ENCODE data around the gene PTEN.

PTEN gene

DNA sequence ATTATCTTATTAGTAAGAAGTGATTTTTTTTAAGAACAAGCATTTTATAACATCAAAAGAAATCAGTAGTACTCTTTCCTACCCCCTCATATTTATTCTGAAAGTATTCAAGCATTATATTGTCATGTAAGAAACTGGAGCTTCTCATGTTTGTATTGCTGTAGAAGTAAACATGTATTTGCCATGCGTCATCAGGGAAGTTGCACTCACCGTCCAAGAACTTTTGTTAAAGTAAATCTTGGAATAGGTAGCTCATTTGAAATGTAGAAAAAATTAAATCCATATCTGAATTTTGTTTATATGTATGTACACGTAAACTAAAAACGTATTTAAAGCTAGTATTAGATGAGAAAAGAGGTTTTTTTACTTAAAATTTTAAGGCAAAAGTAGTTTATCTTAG lies 96.8 kb downstream of the PTEN start:
- no peak overlapping the region for H3K4me3 ChIP-seq (ENCODE audit: low read depth in 1 of 2, low read length in 2 of 2)

DNA sequence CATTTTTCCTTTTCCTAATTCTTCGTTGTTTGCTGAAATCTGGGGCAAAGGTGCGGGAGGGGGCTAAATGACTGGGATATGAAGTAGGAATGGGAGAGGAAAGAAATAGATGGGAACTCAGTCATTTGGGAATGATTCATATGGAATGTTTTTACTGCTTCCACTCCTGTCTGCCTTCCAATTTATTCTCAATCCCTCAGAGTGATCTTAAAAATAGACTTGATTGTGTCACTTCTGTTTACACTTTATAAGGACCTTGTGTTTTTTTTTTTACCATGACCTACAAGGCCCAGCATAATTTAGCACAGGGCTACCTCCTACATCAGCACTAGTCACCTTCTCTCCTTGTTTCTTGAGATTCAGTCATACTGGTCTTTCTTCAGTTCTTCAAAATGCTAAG lies 97.9 kb downstream of the PTEN start:
- no peaks in the 10 kb centered on the region for H3K9me3 ChIP-seq (ENCODE audit: control insufficient read depth in 1 of 2, low read length in 2 of 2)
- peaks cover 0 to under 1% of the 10 kb centered on the region in 2 donors for H3K4me1 ChIP-seq (ENCODE audit: control insufficient read depth in 1 of 2, insufficient read depth in 2 of 2, low read length in 2 of 2)
- no peak overlapping the region for H3K9ac ChIP-seq (ENCODE audit: low read depth in 1 of 2, low read length in 2 of 2)
- no peak overlapping the region for H3K4me3 ChIP-seq (ENCODE audit: low read depth in 1 of 2, low read length in 2 of 2)
- no peak overlapping the region for H3K27ac ChIP-seq (ENCODE audit: low read depth, low read length)
- H3K36me3 ChIP-seq (ENCODE audit: control insufficient read depth in 1 of 2, insufficient read depth in 2 of 2, low read length in 2 of 2), result peaks cover 6 to 37% of the 10 kb centered on the region in 2 donors
- no peaks in the 10 kb centered on the region for H3K27me3 ChIP-seq (ENCODE audit: control insufficient read depth in 1 of 2, insufficient read depth in 2 of 2, low read length in 2 of 2)

More for the DNA sequence above, 96.8 kb downstream of the PTEN start:
- no peaks in the 10 kb centered on the region for H3K9me3 ChIP-seq (ENCODE audit: control insufficient read depth in 1 of 2, low read length in 2 of 2)
- peaks cover 9 to 37% of the 10 kb centered on the region in 2 donors for H3K36me3 ChIP-seq (ENCODE audit: control insufficient read depth in 1 of 2, insufficient read depth in 2 of 2, low read length in 2 of 2)
- no peaks in the 10 kb centered on the region for H3K27me3 ChIP-seq (ENCODE audit: control insufficient read depth in 1 of 2, insufficient read depth in 2 of 2, low read length in 2 of 2)
- H3K4me1 ChIP-seq (ENCODE audit: control insufficient read depth in 1 of 2, insufficient read depth in 2 of 2, low read length in 2 of 2), result peaks cover 0 to 5% of the 10 kb centered on the region in 2 donors
- no peak overlapping the region for H3K27ac ChIP-seq (ENCODE audit: low read depth, low read length)
- no peak overlapping the region for H3K9ac ChIP-seq (ENCODE audit: low read depth in 1 of 2, low read length in 2 of 2)

DNA sequence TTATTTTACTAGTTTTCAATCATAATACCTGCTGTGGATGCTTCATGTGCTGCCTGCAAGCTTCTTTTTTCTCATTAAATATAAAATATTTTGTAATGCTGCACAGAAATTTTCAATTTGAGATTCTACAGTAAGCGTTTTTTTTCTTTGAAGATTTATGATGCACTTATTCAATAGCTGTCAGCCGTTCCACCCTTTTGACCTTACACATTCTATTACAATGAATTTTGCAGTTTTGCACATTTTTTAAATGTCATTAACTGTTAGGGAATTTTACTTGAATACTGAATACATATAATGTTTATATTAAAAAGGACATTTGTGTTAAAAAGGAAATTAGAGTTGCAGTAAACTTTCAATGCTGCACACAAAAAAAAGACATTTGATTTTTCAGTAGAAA lies 103.0 kb downstream of the PTEN start:
- Histone ChIP-seq H3K27ac (ENCODE audit: low read depth, low read length) (no peak overlapping the region), H3K4me1 (ENCODE audit: control insufficient read depth in 1 of 2, insufficient read depth in 2 of 2, low read length in 2 of 2) (peaks cover 0 to 6% of the 10 kb centered on the region in 2 donors), H3K27me3 (ENCODE audit: control insufficient read depth in 1 of 2, insufficient read depth in 2 of 2, low read length in 2 of 2) (no peaks in the 10 kb centered on the region), H3K9ac (ENCODE audit: low read depth in 1 of 2, low read length in 2 of 2) (no peak overlapping the region), H3K36me3 (ENCODE audit: control insufficient read depth in 1 of 2, insufficient read depth in 2 of 2, low read length in 2 of 2) (peaks cover 6 to 20% of the 10 kb centered on the region in 2 donors), H3K9me3 (ENCODE audit: control insufficient read depth in 1 of 2, low read length in 2 of 2) (no peaks in the 10 kb centered on the region), H3K4me3 (ENCODE audit: low read depth in 1 of 2, low read length in 2 of 2) (no peak overlapping the region)

DNA sequence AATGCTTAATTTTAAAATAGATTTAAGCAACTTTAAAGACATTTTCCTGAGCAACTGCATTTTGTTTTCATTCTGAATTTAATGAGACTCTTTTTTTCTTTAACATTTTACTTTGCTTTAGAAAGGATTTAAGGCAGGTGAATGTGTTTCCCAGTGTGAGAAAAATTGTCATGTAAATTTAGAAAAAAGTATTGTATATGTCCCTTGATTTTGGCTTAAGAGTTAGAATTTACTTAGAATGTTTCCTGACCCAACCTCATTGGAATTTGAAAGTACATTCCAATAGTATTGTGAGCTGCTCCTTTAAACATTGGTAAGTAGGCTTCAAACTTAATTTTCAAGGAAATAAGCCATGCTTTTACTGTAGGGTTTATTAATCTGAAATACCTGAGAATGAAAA lies 110.2 kb downstream of the PTEN start:
- no peaks in the 10 kb centered on the region for H3K36me3 ChIP-seq (ENCODE audit: control insufficient read depth in 1 of 2, insufficient read depth in 2 of 2, low read length in 2 of 2)
- peaks cover 0 to 6% of the 10 kb centered on the region in 2 donors for H3K4me1 ChIP-seq (ENCODE audit: control insufficient read depth in 1 of 2, insufficient read depth in 2 of 2, low read length in 2 of 2)
- no peaks in the 10 kb centered on the region for H3K27me3 ChIP-seq (ENCODE audit: control insufficient read depth in 1 of 2, insufficient read depth in 2 of 2, low read length in 2 of 2)
- no peak overlapping the region for H3K9ac ChIP-seq (ENCODE audit: low read depth in 1 of 2, low read length in 2 of 2)
- no peak overlapping the region for H3K27ac ChIP-seq (ENCODE audit: low read depth, low read length)
- no peaks in the 10 kb centered on the region for H3K9me3 ChIP-seq (ENCODE audit: control insufficient read depth in 1 of 2, low read length in 2 of 2)
- no peak overlapping the region for H3K4me3 ChIP-seq (ENCODE audit: low read depth in 1 of 2, low read length in 2 of 2)

DNA sequence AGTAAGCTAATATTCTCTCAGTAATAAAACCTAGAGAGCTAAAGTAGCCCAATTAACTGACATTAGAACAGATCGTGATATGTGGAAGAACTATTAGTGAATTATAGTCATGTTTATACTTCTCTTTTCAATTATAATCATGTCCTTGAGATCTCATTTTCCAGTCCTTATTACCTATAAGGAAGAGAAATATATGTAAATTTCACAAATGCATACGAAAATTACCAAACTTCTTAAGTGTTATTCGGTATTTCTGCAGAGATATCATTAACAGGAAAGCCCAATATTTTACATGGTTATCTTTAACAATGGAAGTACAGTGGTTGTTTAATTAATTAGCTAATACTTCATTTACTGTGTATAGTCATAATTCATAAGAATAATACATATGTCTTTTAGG lies 110.7 kb downstream of the PTEN start:
- Histone ChIP-seq H3K4me3 (ENCODE audit: low read depth in 1 of 2, low read length in 2 of 2) (no peak overlapping the region), H3K27me3 (ENCODE audit: control insufficient read depth in 1 of 2, insufficient read depth in 2 of 2, low read length in 2 of 2) (no peaks in the 10 kb centered on the region), H3K9me3 (ENCODE audit: control insufficient read depth in 1 of 2, low read length in 2 of 2) (no peaks in the 10 kb centered on the region), H3K27ac (ENCODE audit: low read depth, low read length) (no peak overlapping the region), H3K9ac (ENCODE audit: low read depth in 1 of 2, low read length in 2 of 2) (no peak overlapping the region), H3K36me3 (ENCODE audit: control insufficient read depth in 1 of 2, insufficient read depth in 2 of 2, low read length in 2 of 2) (no peaks in the 10 kb centered on the region), H3K4me1 (ENCODE audit: control insufficient read depth in 1 of 2, insufficient read depth in 2 of 2, low read length in 2 of 2) (peaks cover 0 to 6% of the 10 kb centered on the region in 2 donors)

DNA sequence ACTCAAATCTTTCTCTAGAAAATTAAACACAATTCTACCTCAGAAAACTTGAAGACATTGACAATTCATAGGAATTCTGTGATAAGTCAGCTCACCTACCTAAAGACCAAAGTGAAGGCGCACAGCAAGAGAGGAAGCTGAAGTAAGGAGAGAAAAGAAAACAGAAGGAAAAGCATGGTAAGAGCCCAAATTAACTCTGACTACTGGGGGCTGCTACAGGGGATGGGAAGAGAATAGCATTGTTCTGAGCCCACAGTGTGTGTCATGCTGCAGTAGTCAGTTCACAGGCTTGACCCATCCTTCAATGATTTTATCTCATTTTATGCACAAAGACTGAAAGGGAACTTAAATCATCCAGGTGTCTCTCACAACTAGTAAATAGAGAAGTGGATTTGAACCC lies 111.3 kb downstream of the PTEN start:
- no peaks in the 10 kb centered on the region for H3K27me3 ChIP-seq (ENCODE audit: control insufficient read depth in 1 of 2, insufficient read depth in 2 of 2, low read length in 2 of 2)
- no peak overlapping the region for H3K4me3 ChIP-seq (ENCODE audit: low read depth in 1 of 2, low read length in 2 of 2)
- H3K9me3 ChIP-seq (ENCODE audit: control insufficient read depth in 1 of 2, low read length in 2 of 2), result no peaks in the 10 kb centered on the region
- H3K36me3 ChIP-seq (ENCODE audit: control insufficient read depth in 1 of 2, insufficient read depth in 2 of 2, low read length in 2 of 2), result no peaks in the 10 kb centered on the region
- H3K4me1 ChIP-seq (ENCODE audit: control insufficient read depth in 1 of 2, insufficient read depth in 2 of 2, low read length in 2 of 2), result peaks cover 0 to 6% of the 10 kb centered on the region in 2 donors
- H3K27ac ChIP-seq (ENCODE audit: low read depth, low read length), result no peak overlapping the region
- H3K9ac ChIP-seq (ENCODE audit: low read depth in 1 of 2, low read length in 2 of 2), result no peak overlapping the region

DNA sequence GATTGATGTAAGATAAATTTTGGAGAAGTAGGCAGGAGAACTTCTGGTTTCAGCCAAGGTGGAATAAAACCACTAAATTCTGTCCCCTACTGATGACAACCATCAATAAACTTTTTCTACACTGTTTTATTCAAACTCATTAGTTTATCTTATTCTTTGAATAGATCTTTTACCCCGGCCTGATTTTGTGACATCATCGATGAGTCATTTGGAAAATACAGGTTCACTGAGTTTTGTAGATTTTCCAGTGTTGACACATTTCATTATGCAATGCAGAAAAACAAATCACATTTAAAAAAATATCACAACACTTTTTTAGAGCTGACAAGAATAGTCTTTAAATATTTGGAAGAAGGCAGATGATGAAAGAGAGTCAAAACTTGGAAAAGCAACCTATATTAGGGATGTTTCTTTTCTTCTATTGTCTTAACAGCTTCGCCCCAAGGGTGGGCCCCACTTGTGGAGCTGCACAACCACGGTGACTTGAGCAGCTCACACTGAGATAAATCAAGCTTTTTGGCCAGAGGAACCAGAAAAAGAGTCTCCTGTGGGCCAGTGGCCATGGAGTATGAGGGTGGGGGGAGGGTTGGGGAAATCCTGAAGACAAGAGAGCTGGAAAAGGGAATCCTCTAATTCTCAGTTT lies 112.8 kb downstream of the PTEN start:
- Histone ChIP-seq H3K9ac (ENCODE audit: low read depth in 1 of 2, low read length in 2 of 2) (no peak overlapping the region), H3K36me3 (ENCODE audit: control insufficient read depth in 1 of 2, insufficient read depth in 2 of 2, low read length in 2 of 2) (no peaks in the 10 kb centered on the region), H3K4me1 (ENCODE audit: control insufficient read depth in 1 of 2, insufficient read depth in 2 of 2, low read length in 2 of 2) (no peaks in the 10 kb centered on the region), H3K27me3 (ENCODE audit: control insufficient read depth in 1 of 2, insufficient read depth in 2 of 2, low read length in 2 of 2) (no peaks in the 10 kb centered on the region), H3K4me3 (ENCODE audit: low read depth in 1 of 2, low read length in 2 of 2) (no peak overlapping the region), H3K27ac (ENCODE audit: low read depth, low read length) (no peak overlapping the region), H3K9me3 (ENCODE audit: control insufficient read depth in 1 of 2, low read length in 2 of 2) (no peaks in the 10 kb centered on the region)

DNA sequence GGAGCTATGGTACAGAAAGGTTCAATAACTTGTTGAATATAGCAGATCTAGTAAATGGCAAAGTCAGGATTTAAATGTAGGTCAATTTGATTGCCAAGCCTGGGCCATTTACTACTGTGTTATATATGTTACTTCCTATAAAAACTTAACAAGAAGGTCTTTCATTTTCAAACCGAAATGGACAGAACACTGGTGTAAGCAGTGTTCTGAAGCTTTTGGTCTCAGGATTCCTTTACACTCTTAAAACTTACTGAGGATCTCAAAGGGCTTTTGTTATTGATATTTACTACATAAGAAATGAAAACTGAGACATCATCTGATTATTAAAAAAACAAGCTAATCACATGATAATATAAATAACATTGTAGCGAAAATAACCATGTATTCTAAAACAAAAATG lies 114.7 kb downstream of the PTEN start:
- Histone ChIP-seq H3K27me3 (ENCODE audit: control insufficient read depth in 1 of 2, insufficient read depth in 2 of 2, low read length in 2 of 2) (no peaks in the 10 kb centered on the region), H3K4me1 (ENCODE audit: control insufficient read depth in 1 of 2, insufficient read depth in 2 of 2, low read length in 2 of 2) (no peaks in the 10 kb centered on the region), H3K9me3 (ENCODE audit: control insufficient read depth in 1 of 2, low read length in 2 of 2) (no peaks in the 10 kb centered on the region), H3K4me3 (ENCODE audit: low read depth in 1 of 2, low read length in 2 of 2) (no peak overlapping the region), H3K27ac (ENCODE audit: low read depth, low read length) (no peak overlapping the region), H3K36me3 (ENCODE audit: control insufficient read depth in 1 of 2, insufficient read depth in 2 of 2, low read length in 2 of 2) (no peaks in the 10 kb centered on the region), H3K9ac (ENCODE audit: low read depth in 1 of 2, low read length in 2 of 2) (no peak overlapping the region)

DNA sequence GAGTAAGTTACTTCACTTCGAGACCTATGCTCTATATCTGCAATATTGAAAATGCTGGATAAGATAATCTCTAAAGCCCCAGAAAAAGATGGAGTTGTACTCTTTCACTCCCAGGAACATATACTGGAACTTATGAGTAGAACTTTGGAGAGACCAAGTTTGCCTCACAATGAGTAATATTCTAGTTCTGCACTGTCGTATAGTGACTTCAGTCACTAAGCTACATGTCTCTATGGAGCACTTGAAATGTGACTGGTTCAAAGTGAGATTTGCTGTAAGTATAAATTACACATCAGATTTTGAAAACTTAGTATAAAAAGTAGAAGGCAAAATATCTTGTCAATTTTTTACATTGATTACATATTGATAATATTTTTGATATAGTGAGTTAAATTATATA lies 116.4 kb downstream of the PTEN start:
- no peaks in the 10 kb centered on the region for H3K36me3 ChIP-seq (ENCODE audit: control insufficient read depth in 1 of 2, insufficient read depth in 2 of 2, low read length in 2 of 2)
- H3K4me1 ChIP-seq (ENCODE audit: control insufficient read depth in 1 of 2, insufficient read depth in 2 of 2, low read length in 2 of 2), result no peaks in the 10 kb centered on the region
- H3K27ac ChIP-seq (ENCODE audit: low read depth, low read length), result no peak overlapping the region
- no peak overlapping the region for H3K4me3 ChIP-seq (ENCODE audit: low read depth in 1 of 2, low read length in 2 of 2)
- no peaks in the 10 kb centered on the region for H3K9me3 ChIP-seq (ENCODE audit: control insufficient read depth in 1 of 2, low read length in 2 of 2)
- no peak overlapping the region for H3K9ac ChIP-seq (ENCODE audit: low read depth in 1 of 2, low read length in 2 of 2)
- no peaks in the 10 kb centered on the region for H3K27me3 ChIP-seq (ENCODE audit: control insufficient read depth in 1 of 2, insufficient read depth in 2 of 2, low read length in 2 of 2)

DNA sequence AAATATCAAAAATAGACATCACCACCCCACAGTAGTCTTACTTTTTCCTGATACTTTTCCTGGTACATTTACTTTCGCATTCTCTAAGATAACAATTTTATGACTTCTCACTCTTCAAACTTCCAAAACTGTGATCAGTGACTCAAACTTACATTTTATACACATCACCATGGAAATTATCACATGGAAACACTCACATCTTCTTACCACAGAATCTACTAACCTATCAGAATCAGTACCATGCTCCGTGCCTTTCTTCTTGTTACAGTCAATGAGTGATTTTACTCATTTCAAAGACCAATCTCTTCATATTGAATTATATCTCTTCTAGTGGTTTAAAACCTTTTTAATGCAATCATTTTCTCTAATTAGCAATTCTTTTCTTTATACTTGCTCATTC lies 120.3 kb downstream of the PTEN start:
- Histone ChIP-seq H3K4me3 (ENCODE audit: low read depth in 1 of 2, low read length in 2 of 2) (no peak overlapping the region), H3K27me3 (ENCODE audit: control insufficient read depth in 1 of 2, insufficient read depth in 2 of 2, low read length in 2 of 2) (no peaks in the 10 kb centered on the region), H3K27ac (ENCODE audit: low read depth, low read length) (no peak overlapping the region), H3K9ac (ENCODE audit: low read depth in 1 of 2, low read length in 2 of 2) (no peak overlapping the region), H3K36me3 (ENCODE audit: control insufficient read depth in 1 of 2, insufficient read depth in 2 of 2, low read length in 2 of 2) (no peaks in the 10 kb centered on the region), H3K9me3 (ENCODE audit: control insufficient read depth in 1 of 2, low read length in 2 of 2) (no peaks in the 10 kb centered on the region), H3K4me1 (ENCODE audit: control insufficient read depth in 1 of 2, insufficient read depth in 2 of 2, low read length in 2 of 2) (no peaks in the 10 kb centered on the region)

DNA sequence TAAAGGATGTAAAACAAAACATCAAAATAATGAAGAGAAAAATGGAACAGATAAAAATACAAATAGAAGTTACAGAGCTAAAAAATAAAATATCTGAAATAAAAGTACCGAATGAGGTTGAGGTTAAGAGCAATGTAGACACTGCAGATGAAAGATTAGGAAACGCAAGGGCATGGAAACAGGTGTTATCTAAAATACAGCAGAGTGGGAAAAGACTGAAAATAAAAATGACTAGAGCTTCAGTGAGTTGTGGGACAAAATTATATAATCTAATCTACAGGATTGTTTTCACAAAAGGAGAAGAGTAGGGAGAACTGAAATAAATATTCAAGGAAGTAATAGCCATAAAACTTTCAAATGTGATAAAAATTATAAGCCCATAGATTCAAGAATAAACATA lies 123.8 kb downstream of the PTEN start:
- no peaks in the 10 kb centered on the region for H3K4me1 ChIP-seq (ENCODE audit: control insufficient read depth in 1 of 2, insufficient read depth in 2 of 2, low read length in 2 of 2)
- H3K4me3 ChIP-seq (ENCODE audit: low read depth in 1 of 2, low read length in 2 of 2), result no peak overlapping the region
- no peaks in the 10 kb centered on the region for H3K36me3 ChIP-seq (ENCODE audit: control insufficient read depth in 1 of 2, insufficient read depth in 2 of 2, low read length in 2 of 2)
- H3K27ac ChIP-seq (ENCODE audit: low read depth, low read length), result no peak overlapping the region
- H3K9ac ChIP-seq (ENCODE audit: low read depth in 1 of 2, low read length in 2 of 2), result no peak overlapping the region
- no peaks in the 10 kb centered on the region for H3K27me3 ChIP-seq (ENCODE audit: control insufficient read depth in 1 of 2, insufficient read depth in 2 of 2, low read length in 2 of 2)
- no peaks in the 10 kb centered on the region for H3K9me3 ChIP-seq (ENCODE audit: control insufficient read depth in 1 of 2, low read length in 2 of 2)

Measured in duodenal mucosa (tissue), 2 donors.